ENCODE measurements around the gene ABTB2. TPM values are rescaled to one million over a fixed set of nuclear protein-coding genes. Genes with fewer than 3 reads are reported as not detected.

The ABTB2 gene
- total and polyA plus RNA-seq, 2 of the 8 experiments (the other 6 are each of a cell fraction or from before 2014, with no cell fraction given): 7.7 to 10.2 TPM

- H2AFZ ChIP-seq (ENCODE audit: low read length): no peak overlapping the region
- POLR2A ChIA-PET (ENCODE audit: partially characterized antibody): interaction anchor here (1.0 kb wide), 1 partner anchor 217 kb away, joined by 3 read pairs; no protein-coding TSS in a partner anchor
- no peak overlapping the region for H3K4ac ChIP-seq (replicated peaks; ENCODE audit: insufficient read length, low read depth, low read length)
- H3K56ac ChIP-seq (replicated peaks; ENCODE audit: insufficient read length, low read depth, low read length): no peak overlapping the region
- no peak overlapping the region for H4K5ac ChIP-seq (ENCODE audit: insufficient read length, low read depth, low read length)
- no peak for DNase-seq (ENCODE audit: low read depth in 1 of 2, low spot score in 2 of 2)
- FAIRE-seq: no peak
- H3K36me3 ChIP-seq (ENCODE audit: control insufficient read depth in 2 of 4, insufficient read depth in 4 of 4, low read length in 3 of 4): peaks cover 15 to 46% (median 29%) of the 10 kb centered on the region in 4 experiments
- no peaks in the 10 kb centered on the region for H3K23me2 ChIP-seq (ENCODE audit: low read depth, low read length)
- H3K9ac ChIP-seq (replicated peaks in 1 of 4; ENCODE audit: extremely low read depth in 1 of 4, low read depth in 3 of 4, low read length in 3 of 4): no peak overlapping the region
- H3K27me3 ChIP-seq (replicated peaks in 1 of 4; ENCODE audit: control insufficient read depth in 3 of 4, extremely low read depth in 1 of 4, insufficient read depth in 3 of 4, low read length in 3 of 4): no peaks in the 10 kb centered on the region
- H3K27ac ChIP-seq (ENCODE audit: low read depth, low read length): no peak overlapping the region
- H3K4me2 ChIP-seq (ENCODE audit: insufficient read depth in 1 of 2, low read depth in 2 of 2, low read length in 2 of 2): no peak overlapping the region
- H3K14ac ChIP-seq (ENCODE audit: insufficient read length): no peak overlapping the region
- no peak overlapping the region for H2BK5ac ChIP-seq (ENCODE audit: low read depth, low read length)
- H2AK5ac ChIP-seq (ENCODE audit: low read depth, low read length): no peak overlapping the region
- H3K23ac ChIP-seq (ENCODE audit: insufficient read length): no peak overlapping the region
- no peaks in the 10 kb centered on the region for H3K4me1 ChIP-seq (replicated peaks in 1 of 4; ENCODE audit: control insufficient read depth in 3 of 4, insufficient read depth in 4 of 4, low read length in 3 of 4)
- no peak overlapping the region for H2BK120ac ChIP-seq (replicated peaks; ENCODE audit: low read depth, low read length)
- H3K79me1 ChIP-seq (ENCODE audit: low read depth, low read length): no peaks in the 10 kb centered on the region
- no peak overlapping the region for H4K91ac ChIP-seq (replicated peaks; ENCODE audit: insufficient read length, low read length)
- peaks cover 10 to 12% of the 10 kb centered on the region in 2 experiments for H4K20me1 ChIP-seq (replicated peaks in 1 of 2; ENCODE audit: control insufficient read depth in 1 of 2, insufficient read depth in 2 of 2, low read length in 2 of 2)
- H3K18ac ChIP-seq (ENCODE audit: extremely low read depth, low read length): no peak overlapping the region
- H3K9me3 ChIP-seq (ENCODE audit: insufficient read depth in 2 of 2, low read depth in 1 of 2, low read length in 1 of 2): no peaks in the 10 kb centered on the region
- no peak overlapping the region for H3K4me3 ChIP-seq (ENCODE audit: extremely low read depth in 1 of 4, insufficient read depth in 2 of 4, low read depth in 3 of 4, low read length in 4 of 4)
- no peaks in the 10 kb centered on the region for H3K79me2 ChIP-seq (ENCODE audit: control insufficient read depth in 1 of 2, insufficient read depth in 2 of 2, low read length in 2 of 2)
- CTCF ChIA-PET (ENCODE audit: partially characterized antibody): interaction anchor here (0.7 to 11.3 kb wide), 17 partner anchors 9 to 345 kb away, joined by 3 to 89 read pairs (median 6); partner anchors contain the start of gene ABTB2
- no peak overlapping the region for H2BK15ac ChIP-seq (ENCODE audit: low read length)
- no peak overlapping the region for H2BK12ac ChIP-seq (ENCODE audit: low read depth, low read length)
- 94% methylated on average over 7 of the region's 7 CpGs; no CpG with 5 or more reads in 1 of the 2 experiments for WGBS, 2 experiments (ENCODE audit: extremely low coverage in 1 of 2, insufficient coverage in 1 of 2, insufficient read length in 1 of 2, insufficient replicate concordance in 2 of 2, low coverage in 1 of 2, low lambda C conversion rate in 2 of 2, missing lambda C conversion rate in 1 of 2)
- H2BK20ac ChIP-seq (ENCODE audit: low read length): no peak overlapping the region
- no peak overlapping the region for H4K8ac ChIP-seq (ENCODE audit: extremely low read depth, insufficient read depth, low read length)
- no peak for TF ChIP-seq TAF7 (optimal IDR thresholded peaks at IDR 0.05; ENCODE audit: borderline replicate concordance, low read depth, low read length)
- no peak for TF ChIP-seq GABPA (IDR thresholded peaks at IDR 0.05; ENCODE audit: borderline replicate concordance, insufficient read depth, low read length)
- no peak for TF ChIP-seq ZNF274 (IDR thresholded peaks at IDR 0.05; ENCODE audit: borderline replicate concordance, extremely low read depth, low read length)
- no peak for TF ChIP-seq SP4 (IDR thresholded peaks at IDR 0.05; ENCODE audit: low read length)
- no peak for TF ChIP-seq RNF2 (IDR thresholded peaks at IDR 0.05; ENCODE audit: borderline replicate concordance, low read depth, low read length, missing control alignments, poor library complexity, severe bottlenecking)
- no peak for TF ChIP-seq SAP30 (IDR thresholded peaks at IDR 0.05; ENCODE audit: insufficient read depth, insufficient replicate concordance, low read length)
- TF ChIP-seq CHD2 (IDR thresholded peaks at IDR 0.05; ENCODE audit: low read length): no peak
Measured at GRCh38 chr11:34149274-34149673, 208.5 kb downstream of the ABTB2 start.
